K562 (cell line): Measurements from ENCODE around the gene HINT3. TPM values are rescaled to one million over a fixed set of nuclear protein-coding genes. Genes with fewer than 3 reads are reported as not detected.
A peak's percentile ranks its signal among the peaks of the same experiment; 100 is the strongest.

Source experiments
- BHLHE40 ChIP-seq: IDR thresholded peaks from 2 replicates; pipeline ENCODE4 v1.6.1; 2011; ENCODE audit warnings: low read length, improper control_type of control experiment
- DPF2 ChIP-seq: fragments of 450-650 bp; IDR thresholded peaks from 2 replicates; pipeline ENCODE4 v1.6.1; 2016
- EP400 ChIP-seq: fragments of 450-650 bp; IDR thresholded peaks from 2 replicates; pipeline ENCODE4 v1.6.1; 2017; ENCODE audit warnings: antibody characterized with exemption, mild to moderate bottlenecking, moderate library complexity
- MITF ChIP-seq: IDR thresholded peaks from 2 replicates; pipeline ENCODE4 v1.6.1; 2014; ENCODE audit warnings: antibody characterized with exemption
- PHB2 ChIP-seq: fragments of 450-650 bp; IDR thresholded peaks from 2 replicates; pipeline ENCODE4 v1.6.1; 2017; ENCODE audit warnings: low read depth
- REST ChIP-seq, 2 experiments: fragments of 450-650 bp; formaldehyde crosslinking in 1 of 2; IDR thresholded peaks; 2 replicates each; pipeline versions ENCODE4 v1.4.0 to v1.6.1; 2014 to 2020; ENCODE audit warnings: mild to moderate bottlenecking in 2 of 2, borderline replicate concordance in 1 of 2, low read depth in 1 of 2
- TEAD4 ChIP-seq, 2 experiments: sonication (generic) in 1 of 2; formaldehyde crosslinking in 1 of 2; IDR thresholded peaks; 2 replicates each; pipeline versions ENCODE4 v1.6.1 to v1.8.0; 2012 to 2022; ENCODE audit warnings: borderline replicate concordance in 1 of 2, inconsistent platforms in 1 of 2, low read length in 1 of 2, mild to moderate bottlenecking in 1 of 2, missing genetic modification reagents in 1 of 2
- polyA plus RNA-seq, 8 experiments: library from polyadenylated mRNA; depleted of rRNA in 4 of 8; stranded (reverse) in 5 of 8; unstranded in 3 of 8; fragments of >200 nt; fragmentation: Nextera tagmentation in 2 of 8; fragmentation: Illumina TruSeq in 1 of 8; extraction: Ambion mirVana in 2 of 8; extraction: Trizol in 1 of 8; gene quantifications; 2 replicates each; pipeline versions ENCODE4 v1.2.1 to v1.2.3, GENCODE V29; 2011 to 2014; ENCODE audit warnings: inconsistent platforms in 1 of 8, missing spikeins in 1 of 8
- total RNA-seq, 7 experiments: library from RNA; depleted of rRNA in 6 of 7; stranded (reverse); fragments of >200 nt in 6 of 7; fragmentation: Illumina TruSeq in 2 of 7; extraction: Trizol in 2 of 7; gene quantifications; 2 replicates each; pipeline versions ENCODE4 v1.2.1 to v1.2.3, GENCODE V29; 2011 to 2021; ENCODE audit warnings: low replicate concordance in 1 of 7

The HINT3 gene
- total and polyA plus RNA-seq, 9 of the 15 experiments (the other 6 are each of a cell fraction or from before 2014, with no cell fraction given): 1.4 to 16.6 (median 10.8) TPM

GRCh38 chr6:125957845-125958244 lies 1.3 kb downstream of the HINT3 start (continued):
- TF ChIP-seq REST (IDR thresholded peaks at IDR 0.05; ENCODE audit: borderline replicate concordance) (0 out of 2 replicates have a peak, but pooled peaks have one; percentile 9), REST (CRISPR knock-in tag; IDR thresholded peaks at IDR 0.05; ENCODE audit: low read depth) (no peak), BHLHE40 (peak; percentile 66), EP400 (peak; percentile 40), TEAD4 (IDR thresholded peaks at IDR 0.05; ENCODE audit: low read length) (peak; percentile 10; the same call in 1 of the 2 replicates), TEAD4 (CRISPR knock-in tag; IDR thresholded peaks at IDR 0.05; ENCODE audit: borderline replicate concordance) (no peak), DPF2 (0 out of 2 replicates have a peak, but pooled peaks have one; percentile 28), PHB2 (no peak), MITF (peak; percentile 20; the same call in 1 of the 2 replicates)
